Neural cell (in vitro differentiated cells): Measurements from ENCODE around the gene LSM4. TPM values are rescaled to one million over a fixed set of nuclear protein-coding genes. Genes with fewer than 3 reads are reported as not detected.

Source experiments
- H2AFZ ChIP-seq: fragments of 200-600, 300-800 bp; sonication (generic), shearing (Covaris generic); 2 replicates; pipeline ENCODE4 v1.6.0; 2014; ENCODE audit warnings: low read depth, mild to moderate bottlenecking, antibody characterized with exemption, low read length, moderate library complexity
- H3F3A ChIP-seq: fragments of 200-600 bp; shearing (Covaris generic); 2 replicates; pipeline ENCODE4 v1.6.1; 2016; ENCODE audit warnings: mild to moderate bottlenecking, moderate library complexity, mixed read lengths, antibody characterized with exemption, low read length; ENCODE audit not compliant: insufficient read depth, poor library complexity, severe bottlenecking
- H3K27ac ChIP-seq: fragments of 200-600, 300-800 bp; sonication (generic), shearing (Covaris generic); 2 replicates; pipeline ENCODE4 v1.5.1; 2014; ENCODE audit warnings: mild to moderate bottlenecking, low read length, moderate library complexity
- H3K27me3 ChIP-seq: fragments of 300-800, 200-600 bp; sonication (generic), shearing (Covaris generic); 2 replicates; pipeline ENCODE4 v1.6.0; 2014; ENCODE audit warnings: mild to moderate bottlenecking, low read depth, low read length, moderate library complexity; ENCODE audit not compliant: insufficient read depth
- H3K36me3 ChIP-seq: fragments of 300-800, 200-600 bp; sonication (generic), shearing (Covaris generic); 2 replicates; pipeline ENCODE4 v1.5.1; 2014; ENCODE audit warnings: mild to moderate bottlenecking, antibody characterized with exemption, low read length, moderate library complexity; ENCODE audit not compliant: insufficient read depth
- H3K4me2 ChIP-seq: fragments of 300-800, 200-600 bp; sonication (generic), shearing (Covaris generic); 2 replicates; pipeline ENCODE4 v1.6.0; 2014; ENCODE audit warnings: mild to moderate bottlenecking, low read length
- H3K4me3 ChIP-seq: fragments of 300-800, 200-600 bp; sonication (generic), shearing (Covaris generic); 2 replicates; pipeline ENCODE4 v1.5.1; 2014; ENCODE audit warnings: mild to moderate bottlenecking, low read length, moderate library complexity
- H3K79me2 ChIP-seq: fragments of 200-600 bp; shearing (Covaris generic); replicated peaks from 2 replicates; pipeline ENCODE4 v1.6.0; 2014; ENCODE audit warnings: mild to moderate bottlenecking, low read length, moderate library complexity; ENCODE audit not compliant: insufficient read depth
- H3K9ac ChIP-seq: fragments of 300-800, 200-600 bp; sonication (generic), shearing (Covaris generic); 2 replicates; pipeline ENCODE4 v1.6.1; 2016; ENCODE audit warnings: mild to moderate bottlenecking, low read length, mixed read lengths
- H3K9me2 ChIP-seq: fragments of 200-600 bp; shearing (Covaris generic); 2 replicates; pipeline ENCODE4 v1.6.1; 2016; ENCODE audit warnings: mild to moderate bottlenecking, low read length, mixed read lengths; ENCODE audit not compliant: insufficient read depth
- H3K9me3 ChIP-seq: fragments of 200-600, 300-800 bp; sonication (generic), shearing (Covaris generic); 2 replicates; pipeline ENCODE4 v1.6.1; 2016; ENCODE audit warnings: mild to moderate bottlenecking, mixed run types, low read length, moderate library complexity, mixed read lengths
- H4K20me1 ChIP-seq: fragments of 200-600 bp; shearing (Covaris generic); 2 replicates; pipeline ENCODE4 v1.6.1; 2016; ENCODE audit warnings: mild to moderate bottlenecking, mixed run types; ENCODE audit not compliant: insufficient read depth
- EP300 ChIP-seq: fragments of 450-650 bp; conservative IDR thresholded peaks from 2 replicates; pipeline ENCODE4 v1.6.1; 2014; ENCODE audit warnings: antibody characterized with exemption, mild to moderate bottlenecking, moderate library complexity; ENCODE audit not compliant: poor library complexity, severe bottlenecking
- EZH2 ChIP-seq: fragments of 200-600, 300-800 bp; shearing (Covaris generic), sonication (generic); IDR thresholded peaks from 2 replicates; pipeline ENCODE4 v1.6.1; 2014; ENCODE audit warnings: antibody characterized with exemption, low read length, borderline replicate concordance, mild to moderate bottlenecking; ENCODE audit not compliant: insufficient read depth, poor library complexity, severe bottlenecking
- MXI1 ChIP-seq: fragments of 450-650 bp; conservative IDR thresholded peaks from 2 replicates; pipeline ENCODE4 v1.6.1; 2014; ENCODE audit warnings: antibody characterized with exemption, mild to moderate bottlenecking; ENCODE audit not compliant: poor library complexity, severe bottlenecking
- POLR2AphosphoS5 ChIP-seq: IDR thresholded peaks from 2 replicates; pipeline ENCODE4 v1.6.1; 2012
- RAD21 ChIP-seq: fragments of 450-650 bp; conservative IDR thresholded peaks from 2 replicates; pipeline ENCODE4 v1.6.1; 2014; ENCODE audit warnings: antibody characterized with exemption, mild to moderate bottlenecking, moderate library complexity
- SMC3 ChIP-seq: fragments of 450-650 bp; conservative IDR thresholded peaks from 2 replicates; pipeline ENCODE4 v1.6.1; 2014; ENCODE audit warnings: antibody characterized with exemption, mild to moderate bottlenecking, moderate library complexity; ENCODE audit not compliant: poor library complexity
- TAF1 ChIP-seq: IDR thresholded peaks from 2 replicates; pipeline ENCODE4 v1.6.1; 2012; ENCODE audit warnings: low read depth
- polyA plus RNA-seq: library from polyadenylated mRNA; depleted of rRNA; stranded (reverse); fragments of >200 nt; gene quantifications from 2 replicates; pipeline ENCODE4 v1.2.3, GENCODE V29; 2014
- small RNA-seq, 3 experiments: library from RNA; depleted of rRNA; stranded (forward); fragments of <200 nt; gene quantifications; one replicate each; pipeline ENCODE3, GENCODE V24; 2012
- TF ChIP-seq, protein P1 (sequence below): fragments of 450-650 bp; IDR thresholded peaks from 2 replicates; pipeline ENCODE4 v1.5.1; 2014; ENCODE audit warnings: antibody characterized with exemption, mild to moderate bottlenecking, moderate library complexity; ENCODE audit not compliant: poor library complexity, severe bottlenecking
- TF ChIP-seq, protein P2 (sequence below): IDR thresholded peaks from 2 replicates; pipeline ENCODE4 v1.6.1; 2012; ENCODE audit warnings: borderline replicate concordance

The LSM4 gene
- polyA plus RNA-seq, 1 donor from 2014 or later = 382 TPM

DNA sequence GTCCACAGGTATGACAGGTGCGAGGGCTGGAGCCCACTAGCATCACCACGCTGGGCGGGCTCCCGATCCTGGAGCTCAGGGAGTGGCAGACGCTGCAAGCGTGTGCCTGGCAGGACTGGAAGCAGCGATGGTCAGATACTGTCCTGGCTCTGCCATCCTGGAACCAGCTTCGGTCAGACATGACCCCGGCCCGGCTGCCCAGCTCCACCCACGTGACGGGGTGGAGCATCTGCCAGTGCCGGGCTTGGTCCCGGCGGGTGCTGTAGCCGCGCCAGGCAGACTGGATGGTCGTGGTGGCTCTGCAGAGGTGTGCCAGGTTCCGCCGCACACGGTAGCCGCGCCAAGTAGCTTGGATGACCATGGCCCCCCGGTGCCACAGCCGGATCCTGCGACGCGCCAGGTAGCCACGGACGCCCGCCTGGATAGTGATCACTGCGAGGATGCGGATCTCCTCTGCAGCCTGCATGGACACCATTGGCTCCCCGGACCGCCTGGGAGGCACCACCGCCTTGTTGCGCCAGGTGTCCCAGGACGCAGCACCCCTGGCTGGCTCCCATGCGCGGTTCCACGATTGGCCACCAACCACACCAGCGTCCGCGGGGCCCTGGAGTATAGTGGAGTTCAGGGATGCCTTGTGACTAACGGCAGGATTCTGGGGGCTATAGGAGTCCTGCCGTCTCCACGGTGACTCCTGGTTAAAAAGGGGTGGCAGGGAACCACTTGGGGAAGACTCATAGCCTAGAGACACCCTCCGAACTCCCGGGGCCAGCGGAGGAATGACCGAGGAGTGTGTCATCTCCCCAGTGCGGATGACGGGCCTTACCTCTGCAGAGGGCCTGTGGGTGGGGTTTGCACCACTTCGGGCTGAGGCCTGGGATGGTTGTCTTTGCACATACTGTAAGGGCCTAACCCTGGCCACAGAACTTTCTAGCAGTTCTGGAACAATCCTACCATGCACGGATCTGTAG lies 65.1 kb downstream of the LSM4 start:
- H3K36me3 ChIP-seq = no peaks in the 10 kb centered on the region
- H3K4me3 ChIP-seq = no peak overlapping the region
- H3K9ac ChIP-seq = no peak overlapping the region
- no peak overlapping the region for H2AFZ ChIP-seq
- H3K9me3 ChIP-seq = no peaks in the 10 kb centered on the region
- H3K9me2 ChIP-seq = no peaks in the 10 kb centered on the region
- no peaks in the 10 kb centered on the region for H3F3A ChIP-seq
- no peak overlapping the region for H3K27ac ChIP-seq
- no peaks in the 10 kb centered on the region for H3K79me2 ChIP-seq
- peaks cover 11% of the 10 kb centered on the region for H3K27me3 ChIP-seq
- H3K4me2 ChIP-seq = no peak overlapping the region
- H4K20me1 ChIP-seq = no peaks in the 10 kb centered on the region
- TF ChIP-seq, protein P1, sequence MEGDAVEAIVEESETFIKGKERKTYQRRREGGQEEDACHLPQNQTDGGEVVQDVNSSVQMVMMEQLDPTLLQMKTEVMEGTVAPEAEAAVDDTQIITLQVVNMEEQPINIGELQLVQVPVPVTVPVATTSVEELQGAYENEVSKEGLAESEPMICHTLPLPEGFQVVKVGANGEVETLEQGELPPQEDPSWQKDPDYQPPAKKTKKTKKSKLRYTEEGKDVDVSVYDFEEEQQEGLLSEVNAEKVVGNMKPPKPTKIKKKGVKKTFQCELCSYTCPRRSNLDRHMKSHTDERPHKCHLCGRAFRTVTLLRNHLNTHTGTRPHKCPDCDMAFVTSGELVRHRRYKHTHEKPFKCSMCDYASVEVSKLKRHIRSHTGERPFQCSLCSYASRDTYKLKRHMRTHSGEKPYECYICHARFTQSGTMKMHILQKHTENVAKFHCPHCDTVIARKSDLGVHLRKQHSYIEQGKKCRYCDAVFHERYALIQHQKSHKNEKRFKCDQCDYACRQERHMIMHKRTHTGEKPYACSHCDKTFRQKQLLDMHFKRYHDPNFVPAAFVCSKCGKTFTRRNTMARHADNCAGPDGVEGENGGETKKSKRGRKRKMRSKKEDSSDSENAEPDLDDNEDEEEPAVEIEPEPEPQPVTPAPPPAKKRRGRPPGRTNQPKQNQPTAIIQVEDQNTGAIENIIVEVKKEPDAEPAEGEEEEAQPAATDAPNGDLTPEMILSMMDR = no peak
- no peak for TF ChIP-seq TAF1
- TF ChIP-seq EZH2 = no peak
- no peak for TF ChIP-seq RAD21
- TF ChIP-seq SMC3 = no peak
- TF ChIP-seq MXI1 = no peak
- TF ChIP-seq, protein P2, sequence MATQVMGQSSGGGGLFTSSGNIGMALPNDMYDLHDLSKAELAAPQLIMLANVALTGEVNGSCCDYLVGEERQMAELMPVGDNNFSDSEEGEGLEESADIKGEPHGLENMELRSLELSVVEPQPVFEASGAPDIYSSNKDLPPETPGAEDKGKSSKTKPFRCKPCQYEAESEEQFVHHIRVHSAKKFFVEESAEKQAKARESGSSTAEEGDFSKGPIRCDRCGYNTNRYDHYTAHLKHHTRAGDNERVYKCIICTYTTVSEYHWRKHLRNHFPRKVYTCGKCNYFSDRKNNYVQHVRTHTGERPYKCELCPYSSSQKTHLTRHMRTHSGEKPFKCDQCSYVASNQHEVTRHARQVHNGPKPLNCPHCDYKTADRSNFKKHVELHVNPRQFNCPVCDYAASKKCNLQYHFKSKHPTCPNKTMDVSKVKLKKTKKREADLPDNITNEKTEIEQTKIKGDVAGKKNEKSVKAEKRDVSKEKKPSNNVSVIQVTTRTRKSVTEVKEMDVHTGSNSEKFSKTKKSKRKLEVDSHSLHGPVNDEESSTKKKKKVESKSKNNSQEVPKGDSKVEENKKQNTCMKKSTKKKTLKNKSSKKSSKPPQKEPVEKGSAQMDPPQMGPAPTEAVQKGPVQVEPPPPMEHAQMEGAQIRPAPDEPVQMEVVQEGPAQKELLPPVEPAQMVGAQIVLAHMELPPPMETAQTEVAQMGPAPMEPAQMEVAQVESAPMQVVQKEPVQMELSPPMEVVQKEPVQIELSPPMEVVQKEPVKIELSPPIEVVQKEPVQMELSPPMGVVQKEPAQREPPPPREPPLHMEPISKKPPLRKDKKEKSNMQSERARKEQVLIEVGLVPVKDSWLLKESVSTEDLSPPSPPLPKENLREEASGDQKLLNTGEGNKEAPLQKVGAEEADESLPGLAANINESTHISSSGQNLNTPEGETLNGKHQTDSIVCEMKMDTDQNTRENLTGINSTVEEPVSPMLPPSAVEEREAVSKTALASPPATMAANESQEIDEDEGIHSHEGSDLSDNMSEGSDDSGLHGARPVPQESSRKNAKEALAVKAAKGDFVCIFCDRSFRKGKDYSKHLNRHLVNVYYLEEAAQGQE = no peak
- TF ChIP-seq POLR2AphosphoS5 = no peak
- no peak for TF ChIP-seq EP300

Small RNAs within 50 kb of the gene (small RNA-seq; reads per million reads assigned to genes)
- gene MIR3188 = 0 to 0.52 (median 0.16) reads per million in 3 experiments
- gene RN7SL513P = 0 reads per million in 3 experiments
- 0 reads per million in 3 experiments for gene RPL39P38

Other genes starting within 250 kb of the LSM4 start
- gene IL12RB1, start 236.1 kb downstream of the LSM4 start, polyA plus RNA-seq = not detected in 2 replicates
- 2.3 and 2.4 TPM in 2 replicates for gene MAST3, start 225.3 kb downstream of the LSM4 start, polyA plus RNA-seq
- gene PIK3R2, start 169.9 kb downstream of the LSM4 start, polyA plus RNA-seq = 14.8 and 19.1 TPM in 2 replicates
- 0.82 TPM in 1 of 2 replicates, not detected in the other for gene IFI30, start 149.3 kb downstream of the LSM4 start, polyA plus RNA-seq
- 17.7 and 23.8 TPM in 2 replicates for gene MPV17L2, start 129.9 kb downstream of the LSM4 start, polyA plus RNA-seq
- gene RAB3A, start 119.0 kb downstream of the LSM4 start, polyA plus RNA-seq = 32.3 and 49.4 TPM in 2 replicates
- 1.6 and 2.6 TPM in 2 replicates for gene PDE4C, start 96.6 kb downstream of the LSM4 start, polyA plus RNA-seq
- 2.5 and 3.7 TPM in 2 replicates for gene IQCN, start 48.6 kb downstream of the LSM4 start, polyA plus RNA-seq
- gene JUND, start 41.5 kb downstream of the LSM4 start, polyA plus RNA-seq = 94.9 and 134 TPM in 2 replicates
- 5.9 and 10.9 TPM in 2 replicates for gene PGPEP1, start 17.5 kb upstream of the LSM4 start, polyA plus RNA-seq
- gene GDF15, start 63.1 kb upstream of the LSM4 start, polyA plus RNA-seq = 1.6 TPM in 1 of 2 replicates, not detected in the other
- gene LRRC25, start 74.5 kb upstream of the LSM4 start, polyA plus RNA-seq = not detected in 2 replicates
- gene SSBP4, start 96.3 kb upstream of the LSM4 start, polyA plus RNA-seq = 148 and 166 TPM in 2 replicates
- 123 and 164 TPM in 2 replicates for gene ISYNA1, start 115.1 kb upstream of the LSM4 start, polyA plus RNA-seq
- gene ELL, start 199.0 kb upstream of the LSM4 start, polyA plus RNA-seq = 7.2 and 8.8 TPM in 2 replicates
- gene FKBP8, start 220.5 kb upstream of the LSM4 start, polyA plus RNA-seq = 183 and 205 TPM in 2 replicates
- 55.8 and 78.1 TPM in 2 replicates for gene KXD1, start 234.8 kb upstream of the LSM4 start, polyA plus RNA-seq
- gene UBA52, start 248.8 kb upstream of the LSM4 start, polyA plus RNA-seq = 709 and 765 TPM in 2 replicates